CD4-positive, CD25-positive, alpha-beta regulatory T cell (primary cell): ENCODE data around the gene SCG5. TPM values are rescaled to one million over a fixed set of nuclear protein-coding genes. Genes with fewer than 3 reads are reported as not detected.

Experiments
- ATAC-seq, 2 donors: fragments of 150-1000 bp; cut with Tn5 transposase; one replicate each; pipeline ENCODE4 v1.10.0; 2021; ENCODE audit warnings: low read depth in 2 of 2, moderate number of reproducible peaks in 2 of 2, moderate library complexity in 1 of 2
- DNase-seq, 3 donors: peaks; one replicate each; pipeline versions ENCODE4 v3.0.0 to v3.0.0-alpha.2; 2012 to 2022; ENCODE audit warnings: mixed read lengths in 1 of 3
- H3K27ac ChIP-seq: one replicate; pipeline ENCODE4 v1.7.0; 2013; ENCODE audit warnings: mild to moderate bottlenecking, low read length; ENCODE audit not compliant: insufficient read depth, poor library complexity, severe bottlenecking
- H3K27me3 ChIP-seq: one replicate; pipeline ENCODE4 v1.7.0; 2013; ENCODE audit warnings: low read length; ENCODE audit not compliant: control insufficient read depth, insufficient read depth
- H3K36me3 ChIP-seq: one replicate; pipeline ENCODE4 v1.7.0; 2013; ENCODE audit warnings: mild to moderate bottlenecking, low read length, moderate library complexity; ENCODE audit not compliant: control insufficient read depth, insufficient read depth
- H3K4me1 ChIP-seq: 2 replicates; pipeline ENCODE4 v1.7.0; 2013; ENCODE audit warnings: mild to moderate bottlenecking, low read length; ENCODE audit not compliant: insufficient read depth, control insufficient read depth, poor library complexity, severe bottlenecking
- H3K4me3 ChIP-seq: one replicate; pipeline ENCODE4 v1.7.0; 2013; ENCODE audit warnings: low read depth, mild to moderate bottlenecking, low read length, moderate library complexity
- H3K9me3 ChIP-seq, 2 experiments: 1 replicate in 1 of 2; 2 replicates in 1 of 2; pipeline ENCODE4 v1.7.0; 2013; ENCODE audit warnings: low read length in 2 of 2, mild to moderate bottlenecking in 1 of 2, moderate library complexity in 1 of 2; ENCODE audit not compliant: control insufficient read depth in 2 of 2
- H3K27ac Mint-ChIP-seq, 3 donors: one replicate each; pipeline ENCODE4 v1.8.0; 2020 to 2022; ENCODE audit warnings: mild to moderate bottlenecking in 3 of 3, mixed read lengths in 3 of 3, moderate library complexity in 2 of 3
- H3K27me3 Mint-ChIP-seq: one replicate; pipeline ENCODE4 v1.8.0; 2022; ENCODE audit warnings: mild to moderate bottlenecking, mixed read lengths
- H3K36me3 Mint-ChIP-seq: one replicate; pipeline ENCODE4 v1.8.0; 2020; ENCODE audit warnings: mixed read lengths
- H3K4me1 Mint-ChIP-seq, 4 donors: one replicate each; pipeline ENCODE4 v1.8.0; 2020 to 2022; ENCODE audit warnings: mixed read lengths in 4 of 4, mild to moderate bottlenecking in 1 of 4
- H3K4me3 Mint-ChIP-seq, 4 donors: one replicate each; pipeline ENCODE4 v1.8.0; 2020 to 2022; ENCODE audit warnings: mild to moderate bottlenecking in 4 of 4, mixed read lengths in 4 of 4, moderate library complexity in 3 of 4
- H3K9me3 Mint-ChIP-seq, 7 donors: one replicate each; pipeline ENCODE4 v1.8.0; 2020 to 2022; ENCODE audit warnings: mixed read lengths in 7 of 7, mild to moderate bottlenecking in 3 of 7, moderate library complexity in 2 of 7
- polyA plus RNA-seq, 4 donors: library from polyadenylated mRNA; unstranded; fragments of 300-500 nt; fragmentation: Illumina TruSeq; gene quantifications; one replicate each; pipeline ENCODE4 v1.2.3, GENCODE V29; 2021
- total RNA-seq: library from RNA; stranded (reverse); gene quantifications from one replicate; pipeline ENCODE4 v1.2.3, GENCODE V29; 2022

Gene SCG5
- total and polyA plus RNA-seq, 5 donors from 2014 or later: 0.28 to 1.8 (median 0.86) TPM

DNA sequence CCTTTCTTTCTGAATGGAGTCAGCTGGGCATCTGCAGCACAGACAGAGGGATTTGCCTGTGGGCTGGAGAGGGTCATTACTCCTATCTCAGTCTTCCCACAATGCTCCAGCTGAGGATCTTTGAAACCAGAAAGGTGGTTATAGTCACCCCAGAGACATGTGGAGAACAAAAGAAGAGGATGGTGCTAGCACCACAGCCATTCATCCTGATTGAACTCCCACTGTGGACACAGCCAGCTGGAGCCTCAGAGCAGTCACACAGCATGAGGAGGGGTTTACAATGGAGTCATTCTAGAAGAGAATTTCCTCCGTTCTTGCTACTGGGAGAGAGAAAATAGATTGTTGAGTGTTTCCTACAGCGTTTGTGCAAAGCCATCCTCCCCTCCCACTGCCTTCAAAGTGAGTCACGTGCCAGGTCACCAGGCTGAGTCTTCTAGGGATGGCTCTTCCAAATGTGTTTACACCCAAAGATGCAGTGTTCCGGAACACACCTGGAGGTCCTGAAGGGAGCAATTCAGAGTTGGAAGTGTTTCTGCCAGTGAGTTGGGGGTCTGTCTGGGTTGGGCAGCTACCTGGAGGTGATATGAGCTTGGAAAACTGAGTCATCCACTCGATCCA lies 57.4 kb downstream of the SCG5 start:
- Mint-ChIP-seq H3K36me3 (no peaks in the 10 kb centered on the region), H3K9me3 (peaks cover 0 to 2% (median 0%) of the 10 kb centered on the region in 7 donors), H3K4me1 (no peaks in the 10 kb centered on the region), H3K27me3 (no peaks in the 10 kb centered on the region), H3K4me3 (no peak overlapping the region), H3K27ac (no peak overlapping the region)
- no peaks in the 10 kb centered on the region for H3K36me3 ChIP-seq
- no peaks in the 10 kb centered on the region for H3K9me3 ChIP-seq
- no peak for ATAC-seq
- no peak overlapping the region for H3K27ac ChIP-seq
- no peak overlapping the region for H3K4me3 ChIP-seq
- H3K27me3 ChIP-seq: peaks cover 3% of the 10 kb centered on the region
- DNase-seq: no peak
- H3K4me1 ChIP-seq: no peaks in the 10 kb centered on the region

DNA sequence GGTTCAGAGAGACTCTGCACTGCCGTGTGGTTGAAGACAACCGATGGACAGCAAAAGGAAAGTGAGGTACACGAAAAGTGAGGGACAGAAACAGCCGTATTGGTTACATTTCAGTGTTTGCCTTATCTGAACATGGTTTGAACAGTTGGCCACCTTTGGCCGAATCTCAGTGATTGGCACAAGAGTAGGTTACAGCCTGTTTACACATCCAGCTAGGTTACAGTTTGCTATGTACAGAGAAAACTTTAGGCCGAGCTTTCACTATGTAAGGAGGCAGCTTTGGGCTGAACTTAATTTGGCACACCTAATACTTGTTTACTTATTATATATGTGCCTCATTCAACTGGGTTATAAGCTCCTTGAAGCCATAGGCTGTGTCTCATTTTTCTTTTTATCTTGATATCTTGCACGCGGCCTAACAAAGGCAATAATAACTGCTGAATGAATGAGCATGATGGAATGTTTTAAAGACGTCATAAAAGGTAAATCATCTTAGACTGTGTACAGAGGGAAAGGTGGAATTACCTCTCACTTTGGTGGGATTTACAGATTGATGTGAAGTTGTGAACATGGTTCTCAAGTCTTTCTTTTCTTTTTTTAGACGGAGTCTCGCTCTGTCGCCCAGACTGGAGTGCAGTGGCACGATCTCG lies 59.1 kb downstream of the SCG5 start:
- Histone ChIP-seq H3K27me3 (peaks cover 3% of the 10 kb centered on the region), H3K4me1 (no peaks in the 10 kb centered on the region), H3K4me3 (no peak overlapping the region), H3K9me3 (no peaks in the 10 kb centered on the region), H3K27ac (no peak overlapping the region), H3K36me3 (no peaks in the 10 kb centered on the region)
- peaks cover 4% of the 10 kb centered on the region for H3K27me3 Mint-ChIP-seq
- DNase-seq (no peak), ATAC-seq (no peak)
- no peak overlapping the region for H3K4me3 Mint-ChIP-seq
- H3K27ac Mint-ChIP-seq: no peak overlapping the region
- H3K4me1 Mint-ChIP-seq: no peaks in the 10 kb centered on the region
- H3K9me3 Mint-ChIP-seq: peaks cover 0 to 2% (median 0%) of the 10 kb centered on the region in 7 donors
- no peaks in the 10 kb centered on the region for H3K36me3 Mint-ChIP-seq

DNA sequence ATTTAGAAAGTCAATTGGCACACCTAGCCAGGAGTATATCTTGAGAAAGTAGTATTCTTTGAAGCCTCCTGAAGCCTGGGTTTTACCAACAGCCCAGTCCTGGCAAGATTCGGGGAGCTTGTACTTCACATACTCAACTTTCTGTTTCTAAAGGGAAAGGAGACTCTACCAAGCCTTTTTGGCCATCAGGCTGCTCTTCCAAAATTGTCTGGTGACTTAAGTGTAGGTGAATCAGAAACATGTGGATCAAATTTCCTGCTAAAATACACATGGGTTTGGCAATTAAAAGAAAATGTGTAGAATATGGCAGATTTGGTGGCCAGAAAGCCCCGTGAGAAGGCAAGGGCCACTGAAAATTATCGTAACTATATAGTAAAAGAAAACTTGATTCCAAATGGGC lies 60.4 kb downstream of the SCG5 start:
- Mint-ChIP-seq H3K36me3 (no peaks in the 10 kb centered on the region), H3K4me1 (no peaks in the 10 kb centered on the region), H3K27ac (no peak overlapping the region), H3K27me3 (peaks cover 4% of the 10 kb centered on the region), H3K4me3 (no peak overlapping the region), H3K9me3 (peaks cover 0 to 2% (median 0%) of the 10 kb centered on the region in 7 donors)
- no peak for ATAC-seq
- no peak for DNase-seq
- Histone ChIP-seq H3K36me3 (no peaks in the 10 kb centered on the region), H3K4me3 (no peak overlapping the region), H3K4me1 (no peaks in the 10 kb centered on the region), H3K9me3 (no peaks in the 10 kb centered on the region), H3K27ac (no peak overlapping the region), H3K27me3 (peaks cover 3% of the 10 kb centered on the region)

DNA sequence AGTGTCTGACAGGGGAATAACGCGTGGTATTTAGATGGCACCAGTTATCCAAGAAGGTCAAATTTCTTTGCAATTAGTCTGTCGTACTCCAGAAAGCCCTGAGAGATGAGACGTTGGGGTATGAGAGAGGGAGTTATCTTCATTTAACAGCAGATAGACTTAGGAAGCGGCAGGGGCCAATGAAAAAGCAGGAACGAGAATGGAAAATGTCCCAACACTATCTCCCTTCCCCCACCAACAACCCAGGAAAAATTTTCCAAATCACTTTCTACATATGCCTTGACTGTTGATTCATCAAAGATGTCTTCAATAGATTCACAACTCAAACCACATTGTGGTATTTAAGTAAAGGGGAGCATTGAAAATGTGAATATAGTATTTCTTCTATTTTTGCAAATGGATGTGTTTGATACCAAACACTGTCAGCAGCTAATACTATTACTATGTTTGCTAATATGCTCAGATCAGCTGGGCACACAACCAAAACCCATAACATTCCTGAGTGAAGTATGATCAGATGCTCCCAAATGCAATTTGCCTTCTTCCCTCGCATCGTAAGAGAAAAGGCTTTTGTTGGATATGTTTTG lies 63.0 kb downstream of the SCG5 start:
- Histone ChIP-seq H3K4me3 (no peak overlapping the region), H3K27me3 (peaks cover 3% of the 10 kb centered on the region), H3K36me3 (no peaks in the 10 kb centered on the region), H3K4me1 (no peaks in the 10 kb centered on the region), H3K27ac (no peak overlapping the region), H3K9me3 (no peaks in the 10 kb centered on the region)
- Mint-ChIP-seq H3K27me3 (peaks cover 20% of the 10 kb centered on the region), H3K9me3 (peaks cover 0 to 2% (median 0%) of the 10 kb centered on the region in 7 donors), H3K4me3 (no peak overlapping the region), H3K36me3 (no peaks in the 10 kb centered on the region), H3K4me1 (no peaks in the 10 kb centered on the region), H3K27ac (no peak overlapping the region)
- ATAC-seq (no peak), DNase-seq (no peak)

DNA sequence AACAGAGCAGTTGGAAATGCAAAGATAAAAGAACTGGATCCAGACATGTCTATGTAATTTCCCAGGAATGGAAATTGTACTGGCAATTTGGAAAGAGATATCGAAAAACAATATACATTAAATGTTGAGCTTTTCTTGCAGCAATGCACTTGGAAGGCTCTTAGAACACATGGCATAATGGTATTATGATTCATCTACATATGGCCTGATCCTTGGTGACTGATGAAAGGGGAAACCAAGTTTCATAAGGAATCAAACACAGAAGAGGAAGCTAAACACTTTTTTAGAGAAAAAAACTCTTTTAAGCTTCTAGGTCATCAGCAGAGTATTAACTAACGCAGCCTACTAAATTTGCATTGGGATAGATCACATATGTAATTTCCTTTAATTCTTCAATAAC lies 63.9 kb downstream of the SCG5 start:
- ATAC-seq: no peak
- Mint-ChIP-seq H3K36me3 (no peaks in the 10 kb centered on the region), H3K4me3 (no peak overlapping the region), H3K27ac (no peak overlapping the region), H3K4me1 (no peaks in the 10 kb centered on the region), H3K9me3 (peaks cover 0 to 2% (median 0%) of the 10 kb centered on the region in 7 donors), H3K27me3 (peaks cover 26% of the 10 kb centered on the region)
- Histone ChIP-seq H3K27me3 (peaks cover 3% of the 10 kb centered on the region), H3K4me1 (no peaks in the 10 kb centered on the region), H3K27ac (no peak overlapping the region), H3K4me3 (no peak overlapping the region), H3K36me3 (no peaks in the 10 kb centered on the region), H3K9me3 (no peaks in the 10 kb centered on the region)
- no peak for DNase-seq

DNA sequence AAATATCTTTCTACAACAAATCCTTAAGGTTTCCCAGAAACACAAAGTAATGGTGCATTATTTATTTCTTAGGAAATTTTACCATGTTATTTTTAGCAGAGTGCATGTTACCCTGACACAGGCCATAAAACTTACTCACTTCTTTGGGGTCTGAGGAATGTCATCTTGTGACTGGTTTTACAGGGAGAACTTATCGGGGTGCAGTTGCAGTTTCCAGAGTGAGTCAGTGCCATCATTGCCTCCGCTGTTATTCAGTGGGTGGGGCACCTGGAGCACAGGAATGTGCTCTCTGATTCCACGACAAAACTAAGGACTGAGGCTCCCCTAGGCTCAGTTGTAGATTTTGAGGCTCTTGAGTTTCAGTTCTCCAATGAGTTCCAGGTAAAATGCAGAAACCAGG lies 65.2 kb downstream of the SCG5 start:
- H3K27ac Mint-ChIP-seq: no peak overlapping the region
- H3K4me3 Mint-ChIP-seq: no peak overlapping the region
- H3K4me3 ChIP-seq: no peak overlapping the region
- H3K27me3 Mint-ChIP-seq: peaks cover 26% of the 10 kb centered on the region
- H3K36me3 Mint-ChIP-seq: no peaks in the 10 kb centered on the region
- H3K27me3 ChIP-seq: peaks cover under 1% of the 10 kb centered on the region
- H3K27ac ChIP-seq: no peak overlapping the region
- DNase-seq (no peak), ATAC-seq (no peak)
- H3K9me3 ChIP-seq: no peaks in the 10 kb centered on the region
- no peaks in the 10 kb centered on the region for H3K4me1 ChIP-seq
- H3K4me1 Mint-ChIP-seq: no peaks in the 10 kb centered on the region
- H3K9me3 Mint-ChIP-seq: peaks cover 0 to 2% (median 0%) of the 10 kb centered on the region in 7 donors
- H3K36me3 ChIP-seq: no peaks in the 10 kb centered on the region

DNA sequence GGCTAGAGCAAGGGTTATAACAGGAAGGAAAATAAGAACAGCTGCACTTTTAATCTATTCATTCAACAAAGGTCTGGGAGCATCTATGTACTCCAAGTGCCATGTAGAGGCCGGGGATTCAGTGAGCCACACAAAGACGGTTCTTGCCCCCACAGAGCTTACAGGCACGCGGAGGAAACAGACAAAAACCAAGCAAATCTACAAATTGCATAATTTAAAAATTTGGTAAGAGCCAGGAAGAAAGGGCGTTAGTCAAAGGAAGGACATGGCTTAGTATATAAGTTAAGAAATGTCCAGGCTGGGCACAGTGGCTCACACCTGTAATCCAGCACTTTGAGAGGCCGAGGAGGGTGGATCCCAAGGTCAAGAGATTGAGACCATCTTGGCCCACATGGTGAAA lies 65.9 kb downstream of the SCG5 start:
- Mint-ChIP-seq H3K4me3 (no peak overlapping the region), H3K9me3 (peaks cover 0 to 2% (median 0%) of the 10 kb centered on the region in 7 donors), H3K27ac (no peak overlapping the region), H3K4me1 (no peaks in the 10 kb centered on the region), H3K36me3 (no peaks in the 10 kb centered on the region), H3K27me3 (peaks cover 26% of the 10 kb centered on the region)
- no peaks in the 10 kb centered on the region for H3K36me3 ChIP-seq
- H3K4me3 ChIP-seq: no peak overlapping the region
- DNase-seq (no peak), ATAC-seq (no peak)
- no peaks in the 10 kb centered on the region for H3K4me1 ChIP-seq
- H3K27me3 ChIP-seq: no peaks in the 10 kb centered on the region
- no peaks in the 10 kb centered on the region for H3K9me3 ChIP-seq
- H3K27ac ChIP-seq: no peak overlapping the region
